ENCODE data around the gene NBEA. TPM values are rescaled to one million over a fixed set of nuclear protein-coding genes. Genes with fewer than 3 reads are reported as not detected.

Gene NBEA
- 1.1 TPM for polyA plus RNA-seq (2013, experiment 1 of 2)
- 1.00 TPM for polyA plus RNA-seq (2013, experiment 2 of 2)

GRCh38 chr13:34941835-34942731 is at the start of gene NBEA:
TSS of gene NBEA (plus strand) at chr13:34942270. CDS start at chr13:34942821, 551 bp downstream.
- peak within 1 kb of the TSS in 1 of 2 experiments; percentile 95 for H2BK12ac ChIP-seq (ENCODE audit: low read length in 2 of 2)
- peak within 1 kb of the TSS; percentile 73 for H2BK120ac ChIP-seq (ENCODE audit: low read depth, low read length)
- H3K14ac ChIP-seq (ENCODE audit: low read length in 2 of 2): peak within 1 kb of the TSS in 1 of 2 experiments; percentile 96
- H2AFZ ChIP-seq (ENCODE audit: low read depth, low read length): peak within 1 kb of the TSS; percentile 98
- peaks cover 4% of the 10 kb centered on the region for H3K79me1 ChIP-seq (replicated peaks; ENCODE audit: low read length, poor library complexity, severe bottlenecking)
- H3K27me3 ChIP-seq (ENCODE audit: control insufficient read depth in 1 of 2, insufficient read depth in 1 of 2, low read length in 2 of 2): peaks cover 0 to 21% of the 10 kb centered on the region in 2 experiments
- 1% methylated on average over 56 of the region's 76 CpGs for WGBS
- H2BK5ac ChIP-seq (ENCODE audit: low read depth, low read length, poor library complexity, severe bottlenecking): no peak within 1 kb of the TSS
- peak within 1 kb of the TSS in 1 of 2 experiments; percentile 100 for H3K23ac ChIP-seq (ENCODE audit: low read length in 2 of 2)
- peak within 1 kb of the TSS; percentile 98 for H4K8ac ChIP-seq (ENCODE audit: low read length)
- H2AK5ac ChIP-seq (ENCODE audit: low read length, severe bottlenecking): no peak within 1 kb of the TSS
- no peak within 1 kb of the TSS for H3K27ac ChIP-seq (ENCODE audit: low read length, poor library complexity, severe bottlenecking)
- no peaks in the 10 kb centered on the region for H3K9me3 ChIP-seq (ENCODE audit: control insufficient read depth, low read length)
- H3K18ac ChIP-seq (ENCODE audit: low read depth in 1 of 2, low read length in 2 of 2): peak within 1 kb of the TSS; percentile 75 to 90
- H3K4me2 ChIP-seq (ENCODE audit: low read length, poor library complexity, severe bottlenecking): peak within 1 kb of the TSS; percentile 87
- H3K4me1 ChIP-seq (ENCODE audit: control insufficient read depth, insufficient read depth, low read depth, low read length): peaks cover 2% of the 10 kb centered on the region
- peak within 1 kb of the TSS; percentile 68 for H3K9ac ChIP-seq (ENCODE audit: low read length)
- H3K36me3 ChIP-seq (ENCODE audit: control insufficient read depth in 1 of 2, insufficient read depth in 2 of 2, low read depth in 1 of 2, low read length in 2 of 2): no peaks in the 10 kb centered on the region
- peak within 1 kb of the TSS; percentile 17 to 81 for H3K4ac ChIP-seq (ENCODE audit: low read depth in 1 of 2, low read length in 2 of 2)
- peak within 1 kb of the TSS; percentile 68 for H4K91ac ChIP-seq (ENCODE audit: low read length)
- H2BK15ac ChIP-seq (ENCODE audit: low read depth, poor library complexity, severe bottlenecking): peak within 1 kb of the TSS; percentile 94
- DNase-seq: peak; percentile 71
- H3K4me3 ChIP-seq (ENCODE audit: insufficient read depth in 1 of 2, low read depth in 1 of 2, low read length in 2 of 2): peak within 1 kb of the TSS; percentile 86 to 100

GRCh38 chr13:34894756-34895155 is 47.3 kb upstream of the NBEA start:
- no peak for DNase-seq
- H4K8ac ChIP-seq (ENCODE audit: low read length): no peak overlapping the region
- no peaks in the 10 kb centered on the region for H3K27me3 ChIP-seq (ENCODE audit: control insufficient read depth in 1 of 2, insufficient read depth in 1 of 2, low read length in 2 of 2)
- H3K23ac ChIP-seq (ENCODE audit: low read length in 2 of 2): no peak overlapping the region
- H2BK5ac ChIP-seq (ENCODE audit: low read depth, low read length, poor library complexity, severe bottlenecking): no peak overlapping the region
- H3K9me3 ChIP-seq (ENCODE audit: control insufficient read depth, low read length): no peaks in the 10 kb centered on the region
- H2AFZ ChIP-seq (ENCODE audit: low read depth, low read length): no peak overlapping the region
- H3K14ac ChIP-seq (ENCODE audit: low read length in 2 of 2): no peak overlapping the region
- no peaks in the 10 kb centered on the region for H3K36me3 ChIP-seq (ENCODE audit: control insufficient read depth in 1 of 2, insufficient read depth in 2 of 2, low read depth in 1 of 2, low read length in 2 of 2)
- no peak overlapping the region for H3K27ac ChIP-seq (ENCODE audit: low read length, poor library complexity, severe bottlenecking)
- 95% methylated on average over 1 of the region's 3 CpGs for WGBS
- no peak overlapping the region for H4K91ac ChIP-seq (ENCODE audit: low read length)
- H3K18ac ChIP-seq (ENCODE audit: low read depth in 1 of 2, low read length in 2 of 2): no peak overlapping the region
- no peak overlapping the region for H3K9ac ChIP-seq (ENCODE audit: low read length)
- no peak overlapping the region for H3K4ac ChIP-seq (ENCODE audit: low read depth in 1 of 2, low read length in 2 of 2)
- no peak overlapping the region for H2BK12ac ChIP-seq (ENCODE audit: low read length in 2 of 2)
- H2BK15ac ChIP-seq (ENCODE audit: low read depth, poor library complexity, severe bottlenecking): no peak overlapping the region
- H3K4me3 ChIP-seq (ENCODE audit: insufficient read depth in 1 of 2, low read depth in 1 of 2, low read length in 2 of 2): no peak overlapping the region
- no peaks in the 10 kb centered on the region for H3K79me1 ChIP-seq (replicated peaks; ENCODE audit: low read length, poor library complexity, severe bottlenecking)
- H3K4me1 ChIP-seq (ENCODE audit: control insufficient read depth, insufficient read depth, low read depth, low read length): no peaks in the 10 kb centered on the region
- no peak overlapping the region for H3K4me2 ChIP-seq (ENCODE audit: low read length, poor library complexity, severe bottlenecking)
- H2BK120ac ChIP-seq (ENCODE audit: low read depth, low read length): no peak overlapping the region
- no peak overlapping the region for H2AK5ac ChIP-seq (ENCODE audit: low read length, severe bottlenecking)

- no peak overlapping the region for H2BK5ac ChIP-seq (ENCODE audit: low read depth, low read length, poor library complexity, severe bottlenecking)
- H4K8ac ChIP-seq (ENCODE audit: low read length): no peak overlapping the region
- no peak overlapping the region for H2BK12ac ChIP-seq (ENCODE audit: low read length in 2 of 2)
- H4K91ac ChIP-seq (ENCODE audit: low read length): no peak overlapping the region
- H3K4ac ChIP-seq (ENCODE audit: low read depth in 1 of 2, low read length in 2 of 2): no peak overlapping the region
- H3K27ac ChIP-seq (ENCODE audit: low read length, poor library complexity, severe bottlenecking): no peak overlapping the region
- H3K14ac ChIP-seq (ENCODE audit: low read length in 2 of 2): no peak overlapping the region
- H2AK5ac ChIP-seq (ENCODE audit: low read length, severe bottlenecking): no peak overlapping the region
- H3K9ac ChIP-seq (ENCODE audit: low read length): no peak overlapping the region
- no peak overlapping the region for H2AFZ ChIP-seq (ENCODE audit: low read depth, low read length)
- 87% methylated on average over 3 of the region's 3 CpGs for WGBS
- H3K27me3 ChIP-seq (ENCODE audit: control insufficient read depth in 1 of 2, insufficient read depth in 1 of 2, low read length in 2 of 2): no peaks in the 10 kb centered on the region
- no peaks in the 10 kb centered on the region for H3K9me3 ChIP-seq (ENCODE audit: control insufficient read depth, low read length)
- DNase-seq: no peak
- H3K79me1 ChIP-seq (replicated peaks; ENCODE audit: low read length, poor library complexity, severe bottlenecking): no peaks in the 10 kb centered on the region
- H3K4me1 ChIP-seq (ENCODE audit: control insufficient read depth, insufficient read depth, low read depth, low read length): no peaks in the 10 kb centered on the region
- no peak overlapping the region for H2BK15ac ChIP-seq (ENCODE audit: low read depth, poor library complexity, severe bottlenecking)
- H3K4me3 ChIP-seq (ENCODE audit: insufficient read depth in 1 of 2, low read depth in 1 of 2, low read length in 2 of 2): no peak overlapping the region
- no peak overlapping the region for H3K18ac ChIP-seq (ENCODE audit: low read depth in 1 of 2, low read length in 2 of 2)
- no peak overlapping the region for H2BK120ac ChIP-seq (ENCODE audit: low read depth, low read length)
- no peak overlapping the region for H3K23ac ChIP-seq (ENCODE audit: low read length in 2 of 2)
- no peaks in the 10 kb centered on the region for H3K36me3 ChIP-seq (ENCODE audit: control insufficient read depth in 1 of 2, insufficient read depth in 2 of 2, low read depth in 1 of 2, low read length in 2 of 2)
- H3K4me2 ChIP-seq (ENCODE audit: low read length, poor library complexity, severe bottlenecking): no peak overlapping the region
Measured at GRCh38 chr13:34897220-34897619, 44.9 kb upstream of the NBEA start.

GRCh38 chr13:34899888-34900287 is 42.2 kb upstream of the NBEA start:
- Histone ChIP-seq H3K4me3 (ENCODE audit: insufficient read depth in 1 of 2, low read depth in 1 of 2, low read length in 2 of 2) (no peak overlapping the region), H2BK12ac (ENCODE audit: low read length in 2 of 2) (no peak overlapping the region), H3K27ac (ENCODE audit: low read length, poor library complexity, severe bottlenecking) (no peak overlapping the region), H2BK120ac (ENCODE audit: low read depth, low read length) (no peak overlapping the region), H3K4me1 (ENCODE audit: control insufficient read depth, insufficient read depth, low read depth, low read length) (no peaks in the 10 kb centered on the region), H2AFZ (ENCODE audit: low read depth, low read length) (no peak overlapping the region), H2BK15ac (ENCODE audit: low read depth, poor library complexity, severe bottlenecking) (no peak overlapping the region), H3K4me2 (ENCODE audit: low read length, poor library complexity, severe bottlenecking) (no peak overlapping the region), H4K91ac (ENCODE audit: low read length) (no peak overlapping the region), H4K8ac (ENCODE audit: low read length) (no peak overlapping the region), H3K79me1 (replicated peaks; ENCODE audit: low read length, poor library complexity, severe bottlenecking) (no peaks in the 10 kb centered on the region), H3K36me3 (ENCODE audit: control insufficient read depth in 1 of 2, insufficient read depth in 2 of 2, low read depth in 1 of 2, low read length in 2 of 2) (no peaks in the 10 kb centered on the region), H3K18ac (ENCODE audit: low read depth in 1 of 2, low read length in 2 of 2) (no peak overlapping the region), H2BK5ac (ENCODE audit: low read depth, low read length, poor library complexity, severe bottlenecking) (no peak overlapping the region), H3K27me3 (ENCODE audit: control insufficient read depth in 1 of 2, insufficient read depth in 1 of 2, low read length in 2 of 2) (no peaks in the 10 kb centered on the region), H2AK5ac (ENCODE audit: low read length, severe bottlenecking) (no peak overlapping the region), H3K9me3 (ENCODE audit: control insufficient read depth, low read length) (no peaks in the 10 kb centered on the region), H3K14ac (ENCODE audit: low read length in 2 of 2) (no peak overlapping the region), H3K9ac (ENCODE audit: low read length) (no peak overlapping the region), H3K4ac (ENCODE audit: low read depth in 1 of 2, low read length in 2 of 2) (no peak overlapping the region), H3K23ac (ENCODE audit: low read length in 2 of 2) (no peak overlapping the region)
- DNase-seq: no peak
- whole genome bisulfite sequencing: 27% methylated on average over 5 of the region's 6 CpGs

Measured in mesenchymal stem cell (in vitro differentiated cells and primary cell).